Measurements from ENCODE around the gene NTN1. TPM values are rescaled to one million over a fixed set of nuclear protein-coding genes. Genes with fewer than 3 reads are reported as not detected.
"Not testable (repeated sequence)": the region's sequence is repeated elsewhere in the genome, so short reads cannot be mapped to it uniquely, and the experiment has no call there.

The NTN1 gene
- total RNA-seq, 1 experiment from 2014 or later: 17.7 TPM

DNA sequence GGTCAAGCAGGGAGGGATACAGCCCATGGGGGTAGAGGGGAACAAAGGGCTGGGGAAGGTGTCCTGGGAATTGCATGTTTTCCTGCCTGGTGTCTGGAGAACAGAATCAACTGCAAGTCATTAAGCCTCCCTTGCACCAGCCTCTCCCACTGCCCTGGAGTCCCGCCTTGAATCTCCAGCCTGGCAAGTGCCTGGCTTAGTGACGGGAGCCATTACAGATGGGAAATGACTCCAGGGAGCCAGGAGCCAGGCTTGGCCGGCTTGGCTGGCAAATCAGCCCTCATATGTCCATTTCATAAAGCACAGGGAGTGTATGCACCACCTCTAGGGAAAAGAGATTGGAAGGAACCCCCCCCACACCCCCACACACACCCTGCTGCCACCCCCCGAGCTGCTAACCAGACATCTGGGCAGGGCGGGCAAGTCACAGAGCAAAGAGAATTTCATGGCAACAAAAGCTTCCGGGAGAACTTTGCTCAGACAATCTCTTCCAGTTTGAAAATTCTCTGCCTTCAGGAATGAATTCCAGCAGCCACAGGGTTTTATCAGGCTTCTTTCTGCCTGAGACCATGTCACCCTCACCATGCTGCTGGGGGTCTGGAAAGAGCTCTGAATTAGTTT lies 127.7 kb downstream of the NTN1 start:
- BruUV-seq (replicated peaks): no TSS peak
- Histone ChIP-seq H3K27ac (no peak overlapping the region), H3K4me2 (no peak overlapping the region), H3K79me2 (ENCODE audit: low read depth) (no peaks in the 10 kb centered on the region), H3K4me3 (no peak overlapping the region), H3F3A (ENCODE audit: insufficient read depth, low read depth) (no peaks in the 10 kb centered on the region), H3K9me2 (ENCODE audit: insufficient read depth) (no peaks in the 10 kb centered on the region), H3K36me3 (ENCODE audit: low read depth) (no peaks in the 10 kb centered on the region), H3K9me3 (ENCODE audit: insufficient read depth, low read depth) (no peaks in the 10 kb centered on the region), H4K20me1 (ENCODE audit: insufficient read depth) (no peaks in the 10 kb centered on the region), H3K4me1 (replicated peaks; ENCODE audit: insufficient read depth) (no peaks in the 10 kb centered on the region), H3K27me3 (ENCODE audit: insufficient read depth, low read depth) (no peaks in the 10 kb centered on the region), H2AFZ (no peak overlapping the region)
- no peak for DNase-seq
- CTCF ChIA-PET: no interaction called here
- intact Hi-C loops (cut with micrococcal nuclease; ENCODE audit: unreplicated experiment): no loop called here
- POLR2A ChIA-PET (ENCODE audit: unreplicated experiment): no interaction called here
- TF ChIP-seq, protein P1, sequence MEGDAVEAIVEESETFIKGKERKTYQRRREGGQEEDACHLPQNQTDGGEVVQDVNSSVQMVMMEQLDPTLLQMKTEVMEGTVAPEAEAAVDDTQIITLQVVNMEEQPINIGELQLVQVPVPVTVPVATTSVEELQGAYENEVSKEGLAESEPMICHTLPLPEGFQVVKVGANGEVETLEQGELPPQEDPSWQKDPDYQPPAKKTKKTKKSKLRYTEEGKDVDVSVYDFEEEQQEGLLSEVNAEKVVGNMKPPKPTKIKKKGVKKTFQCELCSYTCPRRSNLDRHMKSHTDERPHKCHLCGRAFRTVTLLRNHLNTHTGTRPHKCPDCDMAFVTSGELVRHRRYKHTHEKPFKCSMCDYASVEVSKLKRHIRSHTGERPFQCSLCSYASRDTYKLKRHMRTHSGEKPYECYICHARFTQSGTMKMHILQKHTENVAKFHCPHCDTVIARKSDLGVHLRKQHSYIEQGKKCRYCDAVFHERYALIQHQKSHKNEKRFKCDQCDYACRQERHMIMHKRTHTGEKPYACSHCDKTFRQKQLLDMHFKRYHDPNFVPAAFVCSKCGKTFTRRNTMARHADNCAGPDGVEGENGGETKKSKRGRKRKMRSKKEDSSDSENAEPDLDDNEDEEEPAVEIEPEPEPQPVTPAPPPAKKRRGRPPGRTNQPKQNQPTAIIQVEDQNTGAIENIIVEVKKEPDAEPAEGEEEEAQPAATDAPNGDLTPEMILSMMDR (conservative IDR thresholded peaks at IDR 0.05): no peak
- TF ChIP-seq EZH2 (IDR thresholded peaks at IDR 0.05; ENCODE audit: low read depth): no peak

DNA sequence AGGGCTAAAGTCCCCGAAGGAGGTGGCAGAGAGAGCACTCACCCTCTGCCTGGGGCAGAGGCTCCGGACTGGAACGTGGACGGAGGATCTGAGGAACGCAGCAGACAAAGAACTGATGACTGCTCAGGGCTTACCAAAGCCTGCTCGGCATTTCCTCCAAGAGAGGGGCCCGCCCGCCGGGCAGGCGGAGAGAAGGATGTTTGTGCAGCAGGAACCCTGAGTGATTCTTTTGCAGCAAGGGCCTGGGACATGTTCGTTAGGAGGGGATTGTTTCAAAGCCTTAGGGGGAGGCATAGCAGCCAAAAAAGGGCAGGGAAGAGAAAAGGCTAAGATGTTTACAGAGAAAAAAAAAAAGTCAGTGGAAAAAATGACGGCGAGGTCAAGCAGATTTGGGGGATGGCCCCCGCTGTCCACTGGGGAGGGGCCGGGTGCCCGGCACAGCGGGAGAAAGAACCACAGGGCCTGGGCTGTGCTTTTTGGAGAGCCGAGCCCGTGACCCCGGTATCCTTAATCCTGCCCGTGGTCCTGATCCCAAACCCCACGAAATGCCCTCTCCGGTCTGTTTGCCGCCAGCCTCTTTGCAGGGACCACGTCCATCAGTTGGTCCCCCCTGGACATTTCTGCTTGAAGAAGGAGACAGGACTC lies 129.3 kb downstream of the NTN1 start:
- no peaks in the 10 kb centered on the region for H3K27me3 ChIP-seq (ENCODE audit: insufficient read depth, low read depth)
- no peak overlapping the region for H3K4me3 ChIP-seq
- ChIA-PET CTCF (no interaction called here), POLR2A (ENCODE audit: unreplicated experiment) (no interaction called here)
- intact Hi-C loops (cut with micrococcal nuclease; ENCODE audit: unreplicated experiment): no loop called here
- H3K9me3 ChIP-seq (ENCODE audit: insufficient read depth, low read depth): no peaks in the 10 kb centered on the region
- no peak for DNase-seq
- no peaks in the 10 kb centered on the region for H3K36me3 ChIP-seq (ENCODE audit: low read depth)
- no peaks in the 10 kb centered on the region for H4K20me1 ChIP-seq (ENCODE audit: insufficient read depth)
- no peaks in the 10 kb centered on the region for H3F3A ChIP-seq (ENCODE audit: insufficient read depth, low read depth)
- H3K27ac ChIP-seq: no peak overlapping the region
- no peaks in the 10 kb centered on the region for H3K9me2 ChIP-seq (ENCODE audit: insufficient read depth)
- H3K4me1 ChIP-seq (replicated peaks; ENCODE audit: insufficient read depth): no peaks in the 10 kb centered on the region
- H2AFZ ChIP-seq: no peak overlapping the region
- no peaks in the 10 kb centered on the region for H3K79me2 ChIP-seq (ENCODE audit: low read depth)
- no peak overlapping the region for H3K4me2 ChIP-seq
- no TSS peak for BruUV-seq (replicated peaks)
- TF ChIP-seq, protein P1 (conservative IDR thresholded peaks at IDR 0.05): no peak
- no peak for TF ChIP-seq EZH2 (IDR thresholded peaks at IDR 0.05; ENCODE audit: low read depth)

DNA sequence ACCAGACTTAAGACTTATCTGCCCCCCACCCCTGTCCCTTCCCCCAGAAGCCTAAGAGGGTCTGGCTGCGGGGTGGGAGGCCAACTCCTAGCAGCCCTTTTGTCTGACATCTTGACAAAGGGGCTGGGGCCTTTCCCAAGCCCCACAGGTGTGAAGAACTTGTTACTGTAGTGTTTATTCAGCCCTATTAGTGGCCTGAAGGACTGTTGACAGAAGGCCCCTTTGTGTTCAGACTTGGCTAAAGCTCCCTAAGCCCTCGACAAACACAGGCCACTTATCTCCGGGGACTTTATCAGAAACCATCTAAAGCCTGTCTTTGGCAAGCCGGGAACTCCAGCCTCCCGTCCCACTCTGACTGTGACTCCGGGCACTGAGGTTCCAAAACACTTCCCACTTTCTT lies 129.8 kb downstream of the NTN1 start:
- Histone ChIP-seq H3K27me3 (ENCODE audit: insufficient read depth, low read depth) (no peaks in the 10 kb centered on the region), H2AFZ (no peak overlapping the region), H3K36me3 (ENCODE audit: low read depth) (no peaks in the 10 kb centered on the region), H3K79me2 (ENCODE audit: low read depth) (no peaks in the 10 kb centered on the region), H3K4me3 (no peak overlapping the region), H3K9me2 (ENCODE audit: insufficient read depth) (no peaks in the 10 kb centered on the region), H3K4me1 (replicated peaks; ENCODE audit: insufficient read depth) (no peaks in the 10 kb centered on the region), H3K4me2 (no peak overlapping the region), H3F3A (ENCODE audit: insufficient read depth, low read depth) (no peaks in the 10 kb centered on the region), H3K9me3 (ENCODE audit: insufficient read depth, low read depth) (no peaks in the 10 kb centered on the region), H3K27ac (no peak overlapping the region), H4K20me1 (ENCODE audit: insufficient read depth) (no peaks in the 10 kb centered on the region)
- ChIA-PET CTCF (no interaction called here), POLR2A (ENCODE audit: unreplicated experiment) (no interaction called here)
- BruUV-seq (replicated peaks): no TSS peak
- intact Hi-C loops (cut with micrococcal nuclease; ENCODE audit: unreplicated experiment): no loop called here
- TF ChIP-seq EZH2 (IDR thresholded peaks at IDR 0.05; ENCODE audit: low read depth): no peak
- TF ChIP-seq, protein P1 (conservative IDR thresholded peaks at IDR 0.05): no peak
- no peak for DNase-seq

DNA sequence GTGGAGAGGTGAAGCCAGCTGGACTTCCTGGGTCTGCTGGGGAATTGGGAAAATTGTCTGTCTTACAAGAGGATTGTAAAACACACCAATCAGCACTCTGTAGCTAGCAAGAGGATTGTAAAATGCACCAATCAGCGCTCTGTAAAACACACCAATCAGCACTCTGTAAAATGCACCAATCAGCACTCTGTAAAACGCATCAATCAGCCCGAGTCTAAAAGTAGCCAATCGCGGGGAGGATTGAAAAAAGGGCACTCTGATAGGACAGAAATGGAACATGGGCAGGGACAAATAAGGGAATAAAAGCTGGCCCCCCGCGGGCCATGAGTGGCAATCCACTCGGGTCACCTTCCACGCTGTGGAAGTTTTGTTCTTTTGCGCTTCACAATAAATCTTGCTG lies 130.4 kb downstream of the NTN1 start:
- H3K4me2 ChIP-seq; H3K79me2 ChIP-seq (ENCODE audit: low read depth); H3K36me3 ChIP-seq (ENCODE audit: low read depth); intact Hi-C loops (cut with micrococcal nuclease; ENCODE audit: unreplicated experiment); H3K4me1 ChIP-seq (replicated peaks; ENCODE audit: insufficient read depth); CTCF ChIA-PET; H2AFZ ChIP-seq; H3F3A ChIP-seq (ENCODE audit: insufficient read depth, low read depth); H3K27me3 ChIP-seq (ENCODE audit: insufficient read depth, low read depth); H3K27ac ChIP-seq; H3K4me3 ChIP-seq; DNase-seq; BruUV-seq (replicated peaks); H4K20me1 ChIP-seq (ENCODE audit: insufficient read depth); H3K9me2 ChIP-seq (ENCODE audit: insufficient read depth); POLR2A ChIA-PET (ENCODE audit: unreplicated experiment); H3K9me3 ChIP-seq (ENCODE audit: insufficient read depth, low read depth): not testable (repeated sequence)

Measured in PC-9 (cell line).